Measurements from ENCODE around the gene ATP10B. TPM values are rescaled to one million over a fixed set of nuclear protein-coding genes. Genes with fewer than 3 reads are reported as not detected.

ATP10B gene
- total RNA-seq, 2 donors from 2014 or later: 0.47 TPM; not detected in 1

GRCh38 chr5:160548949-160549645, 302.9 kb downstream of the ATP10B start:
- Histone ChIP-seq H3K9me3 (no peaks in the 10 kb centered on the region), H3K27me3 (no peaks in the 10 kb centered on the region), H3K36me3 (no peaks in the 10 kb centered on the region), H3K4me3 (no peak overlapping the region), H3K4me1 (no peaks in the 10 kb centered on the region), H3K27ac (no peak overlapping the region)
- DNase-seq (ENCODE audit: low spot score): no peak
- TF ChIP-seq CTCF (IDR thresholded peaks at IDR 0.05): no peak

GRCh38 chr5:160547872-160548271, 304.1 kb downstream of the ATP10B start:
- TF ChIP-seq CTCF (IDR thresholded peaks at IDR 0.05): no peak
- Histone ChIP-seq H3K4me1 (no peaks in the 10 kb centered on the region), H3K27ac (no peak overlapping the region), H3K27me3 (no peaks in the 10 kb centered on the region), H3K4me3 (no peak overlapping the region), H3K9me3 (no peaks in the 10 kb centered on the region), H3K36me3 (no peaks in the 10 kb centered on the region)
- DNase-seq (ENCODE audit: low spot score): no peak

GRCh38 chr5:160547061-160547460, 304.9 kb downstream of the ATP10B start:
- no peaks in the 10 kb centered on the region for H3K36me3 ChIP-seq
- TF ChIP-seq CTCF (IDR thresholded peaks at IDR 0.05): no peak

GRCh38 chr5:160545832-160546231, 306.2 kb downstream of the ATP10B start:
- Histone ChIP-seq H3K4me3 (no peak overlapping the region), H3K4me1 (no peaks in the 10 kb centered on the region), H3K27me3 (no peaks in the 10 kb centered on the region), H3K36me3 (no peaks in the 10 kb centered on the region), H3K27ac (no peak overlapping the region), H3K9me3 (no peaks in the 10 kb centered on the region)
- no peak for DNase-seq (ENCODE audit: low spot score)
- TF ChIP-seq CTCF (IDR thresholded peaks at IDR 0.05): no peak

More at GRCh38 chr5:160547061-160547460, 304.9 kb downstream of the ATP10B start:
- H3K4me3 ChIP-seq: no peak overlapping the region
- H3K4me1 ChIP-seq: no peaks in the 10 kb centered on the region
- H3K27me3 ChIP-seq: no peaks in the 10 kb centered on the region
- no peak for DNase-seq (ENCODE audit: low spot score)
- no peak overlapping the region for H3K27ac ChIP-seq
- H3K9me3 ChIP-seq: no peaks in the 10 kb centered on the region

- no peaks in the 10 kb centered on the region for H3K27me3 ChIP-seq
- no peaks in the 10 kb centered on the region for H3K36me3 ChIP-seq
- no peak for TF ChIP-seq CTCF (IDR thresholded peaks at IDR 0.05)
- H3K4me3 ChIP-seq: no peak overlapping the region
- no peak overlapping the region for H3K27ac ChIP-seq
- DNase-seq (ENCODE audit: low spot score): no peak
- no peaks in the 10 kb centered on the region for H3K9me3 ChIP-seq
- H3K4me1 ChIP-seq: no peaks in the 10 kb centered on the region
Observed at GRCh38 chr5:160543395-160543794, 308.6 kb downstream of the ATP10B start.

GRCh38 chr5:160542840-160543239, 309.2 kb downstream of the ATP10B start:
- TF ChIP-seq CTCF (IDR thresholded peaks at IDR 0.05): no peak
- no peaks in the 10 kb centered on the region for H3K27me3 ChIP-seq
- H3K4me1 ChIP-seq: no peaks in the 10 kb centered on the region
- no peaks in the 10 kb centered on the region for H3K9me3 ChIP-seq
- H3K36me3 ChIP-seq: no peaks in the 10 kb centered on the region
- H3K27ac ChIP-seq: no peak overlapping the region
- no peak overlapping the region for H3K4me3 ChIP-seq
- DNase-seq (ENCODE audit: low spot score): no peak
